KOPT-K1 (cell line): Measurements from ENCODE around the gene CHRNB1.

ENCODE experiments used
- H3K27ac ChIP-seq: fragments of 200-600 bp; sonication (generic); 2 replicates; pipeline ENCODE4 v1.5.1; 2016; ENCODE audit warnings: antibody characterized with exemption, mild to moderate bottlenecking, low read depth, low read length; ENCODE audit not compliant: poor library complexity, severe bottlenecking
- H3K36me3 ChIP-seq: fragments of 200-600 bp; sonication (generic); 2 replicates; pipeline ENCODE4 v1.5.1; 2017; ENCODE audit warnings: antibody characterized with exemption, mild to moderate bottlenecking, low read length, moderate library complexity; ENCODE audit not compliant: insufficient read depth
- H3K9me3 ChIP-seq: fragments of 200-600 bp; sonication (generic); 2 replicates; pipeline ENCODE4 v1.5.1; 2017; ENCODE audit warnings: antibody characterized with exemption, low read length, mild to moderate bottlenecking; ENCODE audit not compliant: insufficient read depth, poor library complexity, severe bottlenecking

The CHRNB1 gene

GRCh38 chr17:7426203-7426863 lies 18.5 kb upstream of the CHRNB1 start:
- Histone ChIP-seq H3K9me3 (no peaks in the 10 kb centered on the region), H3K36me3 (no peaks in the 10 kb centered on the region), H3K27ac (no peak overlapping the region)

GRCh38 chr17:7426896-7427489 lies 17.9 kb upstream of the CHRNB1 start:
- H3K27ac ChIP-seq, result no peak overlapping the region
- H3K9me3 ChIP-seq, result no peaks in the 10 kb centered on the region

GRCh38 chr17:7427549-7427948 lies 17.3 kb upstream of the CHRNB1 start:
- Histone ChIP-seq H3K27ac (no peak overlapping the region), H3K36me3 (no peaks in the 10 kb centered on the region), H3K9me3 (no peaks in the 10 kb centered on the region)

More at GRCh38 chr17:7426896-7427489, 17.9 kb upstream of the CHRNB1 start:
- no peaks in the 10 kb centered on the region for H3K36me3 ChIP-seq

- Histone ChIP-seq H3K36me3 (no peaks in the 10 kb centered on the region), H3K9me3 (no peaks in the 10 kb centered on the region), H3K27ac (no peak within 1 kb of the TSS)
Observed at GRCh38 chr17:7428557-7428956, 16.3 kb upstream of the CHRNB1 start, which contains the start of gene SPEM3. Gene SPEM3 (plus strand): TSS chr17:7428857. CDS start chr17:7428903, 46 bp downstream.

GRCh38 chr17:7429722-7430121 lies 15.1 kb upstream of the CHRNB1 start:
- Histone ChIP-seq H3K9me3 (no peaks in the 10 kb centered on the region), H3K27ac (no peak overlapping the region), H3K36me3 (no peaks in the 10 kb centered on the region)

- Histone ChIP-seq H3K27ac (no peak overlapping the region), H3K9me3 (no peaks in the 10 kb centered on the region), H3K36me3 (no peaks in the 10 kb centered on the region)
Observed at GRCh38 chr17:7431231-7431630, 13.6 kb upstream of the CHRNB1 start.

GRCh38 chr17:7432296-7432695 lies 12.6 kb upstream of the CHRNB1 start:
- Histone ChIP-seq H3K9me3 (no peaks in the 10 kb centered on the region), H3K27ac (no peak overlapping the region), H3K36me3 (no peaks in the 10 kb centered on the region)

GRCh38 chr17:7435676-7436555 lies 8.9 kb upstream of the CHRNB1 start:
- Histone ChIP-seq H3K36me3 (no peaks in the 10 kb centered on the region), H3K9me3 (no peaks in the 10 kb centered on the region), H3K27ac (peak overlapping the region; percentile 66)

GRCh38 chr17:7436556-7437368 lies 8.1 kb upstream of the CHRNB1 start:
- H3K36me3 ChIP-seq, result no peaks in the 10 kb centered on the region
- peak overlapping the region; percentile 66 for H3K27ac ChIP-seq
- H3K9me3 ChIP-seq, result no peaks in the 10 kb centered on the region

GRCh38 chr17:7437369-7437863 lies 7.4 kb upstream of the CHRNB1 start:
- H3K9me3 ChIP-seq, result no peaks in the 10 kb centered on the region
- no peaks in the 10 kb centered on the region for H3K36me3 ChIP-seq
- no peak overlapping the region for H3K27ac ChIP-seq

- H3K36me3 ChIP-seq, result no peaks in the 10 kb centered on the region
- H3K9me3 ChIP-seq, result no peaks in the 10 kb centered on the region
- no peak overlapping the region for H3K27ac ChIP-seq
Observed at GRCh38 chr17:7437950-7438614, 6.8 kb upstream of the CHRNB1 start.

GRCh38 chr17:7438656-7439460 lies 6.0 kb upstream of the CHRNB1 start:
- H3K27ac ChIP-seq, result no peak overlapping the region
- H3K36me3 ChIP-seq, result no peaks in the 10 kb centered on the region
- H3K9me3 ChIP-seq, result no peaks in the 10 kb centered on the region

GRCh38 chr17:7439462-7440112 lies 5.3 kb upstream of the CHRNB1 start, which contains the start of gene FGF11:
Gene FGF11 (plus strand): TSS chr17:7439512. CDS start chr17:7439621, 109 bp downstream.
- Histone ChIP-seq H3K36me3 (no peaks in the 10 kb centered on the region), H3K9me3 (no peaks in the 10 kb centered on the region), H3K27ac (no peak within 1 kb of the TSS)
